Progenitor cell of endocrine pancreas (in vitro differentiated cells): ENCODE data around the gene SMARCC1. TPM values are rescaled to one million over a fixed set of nuclear protein-coding genes. Genes with fewer than 3 reads are reported as not detected.

Source experiments
- DNase-seq: peaks from one replicate; pipeline ENCODE4 v3.0.0; 2021; ENCODE audit warnings: low spot score; ENCODE audit not compliant: unreplicated experiment
- H3K27ac Mint-ChIP-seq: 2 replicates; pipeline ENCODE4 v1.8.0; 2021; ENCODE audit warnings: mild to moderate bottlenecking, moderate library complexity, mixed read lengths
- H3K27me3 Mint-ChIP-seq: 2 replicates; pipeline ENCODE4 v1.8.0; 2021; ENCODE audit warnings: mixed read lengths
- H3K36me3 Mint-ChIP-seq: 2 replicates; pipeline ENCODE4 v1.8.0; 2022; ENCODE audit warnings: mixed read lengths; ENCODE audit not compliant: insufficient read depth
- H3K4me1 Mint-ChIP-seq: 2 replicates; pipeline ENCODE4 v1.8.0; 2021; ENCODE audit warnings: low read depth, mixed read lengths
- H3K4me3 Mint-ChIP-seq: 2 replicates; pipeline ENCODE4 v1.8.0; 2021; ENCODE audit warnings: low read depth, mild to moderate bottlenecking, moderate library complexity, mixed read lengths
- H3K9me3 Mint-ChIP-seq: 2 replicates; pipeline ENCODE4 v1.8.0; 2021; ENCODE audit warnings: low read depth, mixed read lengths
- CTCF ChIP-seq: fragments of 200-600 bp; sonication (generic); IDR thresholded peaks from one replicate; pipeline ENCODE4 v1.5.0; 2021; ENCODE audit warnings: antibody characterized with exemption, mild to moderate bottlenecking; ENCODE audit not compliant: unreplicated experiment
- total RNA-seq: library from RNA; stranded (reverse); gene quantifications from 2 replicates; pipeline ENCODE4 v1.2.1, GENCODE V29; 2021

SMARCC1 gene
- total RNA-seq, 1 donor from 2014 or later, result 257 TPM

- no peak for TF ChIP-seq CTCF
- no peak overlapping the region for H3K27ac Mint-ChIP-seq
- H3K9me3 Mint-ChIP-seq, result no peaks in the 10 kb centered on the region
- H3K4me3 Mint-ChIP-seq, result no peak overlapping the region
- no peak for DNase-seq
- no peaks in the 10 kb centered on the region for H3K36me3 Mint-ChIP-seq
- H3K27me3 Mint-ChIP-seq, result peaks cover 51% of the 10 kb centered on the region
- no peaks in the 10 kb centered on the region for H3K4me1 Mint-ChIP-seq
Observed at GRCh38 chr3:47571391-47572175, 210.1 kb downstream of the SMARCC1 start.

- no peaks in the 10 kb centered on the region for H3K36me3 Mint-ChIP-seq
- no peaks in the 10 kb centered on the region for H3K4me1 Mint-ChIP-seq
- no peaks in the 10 kb centered on the region for H3K9me3 Mint-ChIP-seq
- no peak overlapping the region for H3K27ac Mint-ChIP-seq
- H3K4me3 Mint-ChIP-seq, result no peak overlapping the region
- DNase-seq, result no peak
- H3K27me3 Mint-ChIP-seq, result peaks cover 44% of the 10 kb centered on the region
- TF ChIP-seq CTCF, result no peak
Observed at GRCh38 chr3:47568901-47569300, 212.8 kb downstream of the SMARCC1 start.

GRCh38 chr3:47567149-47567548 is 214.5 kb downstream of the SMARCC1 start:
- Mint-ChIP-seq H3K9me3 (no peaks in the 10 kb centered on the region), H3K36me3 (no peaks in the 10 kb centered on the region), H3K27me3 (peaks cover 27% of the 10 kb centered on the region), H3K4me3 (no peak overlapping the region), H3K4me1 (no peaks in the 10 kb centered on the region), H3K27ac (no peak overlapping the region)
- TF ChIP-seq CTCF, result no peak
- DNase-seq, result no peak

- no peaks in the 10 kb centered on the region for H3K36me3 Mint-ChIP-seq
Observed at GRCh38 chr3:47566667-47567066, 215.0 kb downstream of the SMARCC1 start.

More at GRCh38 chr3:47566667-47567066, 215.0 kb downstream of the SMARCC1 start:
- no peaks in the 10 kb centered on the region for H3K4me1 Mint-ChIP-seq
- no peak overlapping the region for H3K27ac Mint-ChIP-seq
- DNase-seq, result no peak
- no peak for TF ChIP-seq CTCF
- H3K9me3 Mint-ChIP-seq, result no peaks in the 10 kb centered on the region
- no peak overlapping the region for H3K4me3 Mint-ChIP-seq
- H3K27me3 Mint-ChIP-seq, result peaks cover 22% of the 10 kb centered on the region
